H1 (cell line): ENCODE measurements around the gene NDUFB4. TPM values are rescaled to one million over a fixed set of nuclear protein-coding genes. Genes with fewer than 3 reads are reported as not detected.

Source experiments
- CHD7 ChIP-seq: fragments of 300-600 bp; sonication (generic); IDR thresholded peaks from 2 replicates; pipeline ENCODE4 v1.7.1; 2012; ENCODE audit warnings: low read length, moderate library complexity, mild to moderate bottlenecking, inconsistent platforms; ENCODE audit not compliant: insufficient replicate concordance
- CTBP2 ChIP-seq: IDR thresholded peaks from 2 replicates; pipeline ENCODE4 v1.7.0; 2011; ENCODE audit warnings: borderline replicate concordance, mild to moderate bottlenecking, moderate library complexity, mixed read lengths, low read length; ENCODE audit not compliant: insufficient read depth, insufficient read length
- KDM1A ChIP-seq: fragments of 200-600, 300-600 bp; sonication (generic); IDR thresholded peaks from 2 replicates; pipeline ENCODE4 v1.7.1; 2016; ENCODE audit warnings: mild to moderate bottlenecking, low read length, borderline replicate concordance
- KDM4A ChIP-seq: IDR thresholded peaks from one replicate; pipeline ENCODE4 v1.7.1; 2012; ENCODE audit warnings: low read depth, mild to moderate bottlenecking, moderate library complexity, low read length, inconsistent platforms; ENCODE audit not compliant: severe bottlenecking
- TEAD4 ChIP-seq: IDR thresholded peaks from 2 replicates; pipeline ENCODE4 v1.6.1; 2012; ENCODE audit warnings: low read depth, low read length, inconsistent platforms, mixed read lengths
- polyA plus RNA-seq, 7 experiments: library from polyadenylated mRNA; depleted of rRNA in 3 of 7; stranded (reverse) in 5 of 7; unstranded in 2 of 7; fragments of >200 nt in 5 of 7; fragments of 200-250 nt in 2 of 7; gene quantifications; 1 replicate in 5 of 7; 2 replicates in 1 of 7; 4 replicates in 1 of 7; pipeline versions ENCODE4 v1.2.1 to v1.2.3, GENCODE V29; 2011 to 2013; ENCODE audit warnings: missing spikeins in 2 of 7, mixed read lengths in 2 of 7
- total RNA-seq: library from RNA; stranded (reverse); fragmentation: NEBNext Ultra II Directional; extraction: Animal tissue kit (Norgen Biotek cat#: 25700); gene quantifications from 2 replicates; pipeline ENCODE4 v1.2.1, GENCODE V29; 2021
- TF ChIP-seq, protein P1 (sequence below): IDR thresholded peaks from 2 replicates; pipeline ENCODE4 v1.6.1; 2011; ENCODE audit warnings: low read length, improper control_type of control experiment

NDUFB4 gene
- total and polyA plus RNA-seq, 2 of the 8 experiments (the other 6 are each of a cell fraction or from before 2014, with no cell fraction given) = 184 to 382 TPM

DNA sequence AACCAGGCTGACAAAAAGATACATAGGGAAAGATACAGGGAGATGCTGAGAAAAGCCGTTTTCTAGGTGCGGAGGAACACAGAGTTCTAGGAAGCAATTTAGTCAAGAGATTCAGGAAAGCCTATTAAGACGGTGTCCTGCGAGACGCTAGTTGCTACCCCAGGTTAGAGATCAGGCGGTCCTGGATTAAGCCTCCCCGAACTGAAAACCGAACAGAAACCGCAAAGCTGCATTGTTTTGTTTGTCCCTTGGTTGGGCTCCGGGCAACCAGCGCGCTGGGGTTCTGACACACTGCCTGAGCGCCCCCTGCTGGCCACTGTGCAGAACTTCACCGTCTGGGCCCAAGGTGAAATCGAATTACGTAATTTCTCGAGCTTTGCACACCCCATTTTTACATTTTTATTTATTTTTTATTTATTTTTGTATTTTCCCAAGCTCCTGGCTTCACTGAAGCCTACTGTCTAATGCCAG lies 37.3 kb upstream of the NDUFB4 start (continued):
- TF ChIP-seq CHD7 = no peak
- TF ChIP-seq KDM1A = no peak
- TF ChIP-seq TEAD4 = 0 out of 2 replicates have a peak, but pooled peaks have one; percentile 20
- no peak for TF ChIP-seq KDM4A
- TF ChIP-seq, protein P1, sequence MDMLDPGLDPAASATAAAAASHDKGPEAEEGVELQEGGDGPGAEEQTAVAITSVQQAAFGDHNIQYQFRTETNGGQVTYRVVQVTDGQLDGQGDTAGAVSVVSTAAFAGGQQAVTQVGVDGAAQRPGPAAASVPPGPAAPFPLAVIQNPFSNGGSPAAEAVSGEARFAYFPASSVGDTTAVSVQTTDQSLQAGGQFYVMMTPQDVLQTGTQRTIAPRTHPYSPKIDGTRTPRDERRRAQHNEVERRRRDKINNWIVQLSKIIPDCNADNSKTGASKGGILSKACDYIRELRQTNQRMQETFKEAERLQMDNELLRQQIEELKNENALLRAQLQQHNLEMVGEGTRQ = no peak
- TF ChIP-seq CTBP2 = no peak
